Body of pancreas (tissue), 4 donors: Measurements from ENCODE around the gene INO80C. TPM values are rescaled to one million over a fixed set of nuclear protein-coding genes. Genes with fewer than 3 reads are reported as not detected.

Source experiments
- ATAC-seq: fragments of 150-250 bp; one replicate; pipeline ENCODE4 v1.9.1; 2016
- DNase-seq, 4 donors: peaks; one replicate each; pipeline ENCODE4 v3.0.0-alpha.2; 2019
- H3K27ac ChIP-seq, 4 donors: fragments of 200-600 bp; sonication (generic); 1 replicate in 3 of 4; 2 replicates in 1 of 4; pipeline versions ENCODE4 v1.5.1 to v1.6.1; 2016 to 2019; ENCODE audit warnings: mild to moderate bottlenecking in 1 of 4, mixed read lengths in 1 of 4, moderate library complexity in 1 of 4
- H3K27me3 ChIP-seq, 2 donors: fragments of 200-600 bp; sonication (generic); one replicate each; pipeline ENCODE4 v1.6.0; 2016; ENCODE audit warnings: mild to moderate bottlenecking in 1 of 2
- H3K36me3 ChIP-seq, 2 donors: fragments of 200-600 bp; sonication (generic); replicated peaks in 1 of 2; 2 replicates each; pipeline ENCODE4 v1.5.1; 2016; ENCODE audit warnings: low read depth in 2 of 2; ENCODE audit not compliant: insufficient read depth in 1 of 2
- H3K4me1 ChIP-seq: fragments of 200-600 bp; sonication (generic); one replicate; pipeline ENCODE4 v1.6.0; 2016
- H3K4me3 ChIP-seq, 2 donors: fragments of 200-600 bp; sonication (generic); 1 replicate in 1 of 2; 2 replicates in 1 of 2; pipeline ENCODE4 v1.5.1; 2016 to 2019
- H3K9me3 ChIP-seq, 3 donors: fragments of 200-600 bp; sonication (generic); 1 replicate in 2 of 3; 2 replicates in 1 of 3; pipeline ENCODE4 v1.5.1; 2016
- CTCF ChIP-seq, 7 experiments: fragments of 450-650 bp in 4 of 7; fragments of 200-600 bp in 3 of 7; sonication (generic) in 3 of 7; IDR thresholded peaks; one replicate each; pipeline ENCODE4 v1.5.1; 2016 to 2019; ENCODE audit warnings: antibody characterized with exemption in 7 of 7
- POLR2A ChIP-seq, 3 donors: fragments of 450-650 bp; IDR thresholded peaks; one replicate each; pipeline ENCODE4 v1.6.1; 2016; ENCODE audit warnings: antibody characterized with exemption in 3 of 3, mild to moderate bottlenecking in 2 of 3
- WGBS, 2 donors: methylation state at CpG; one replicate each; pipeline ENCODE4 v1.1.5; 2017; 5-methylcytosine and 5-hydroxymethylcytosine counted together
- intact Hi-C: fragments of 100-400 bp; cut with DNase I; formaldehyde crosslinking; loops from one replicate; pipeline ENCODE4 v1.15.1; 2023
- total RNA-seq, 2 donors: library from RNA; depleted of rRNA; stranded (reverse); fragments of >200 nt; gene quantifications; one replicate each; pipeline ENCODE4 v1.1.0, GENCODE V29; 2016

The INO80C gene
- total RNA-seq, 2 donors from 2014 or later, result 1.6 to 10.4 TPM

- Histone ChIP-seq H3K27me3 (no peaks in the 10 kb centered on the region), H3K9me3 (no peaks in the 10 kb centered on the region), H3K27ac (no peak overlapping the region), H3K4me3 (no peak overlapping the region), H3K36me3 (no peaks in the 10 kb centered on the region), H3K4me1 (peaks cover 11% of the 10 kb centered on the region)
- intact Hi-C loops, result no loop called here
- WGBS, 2 donors, result 91 to 100% methylated on average over 2 of the region's 2 CpGs
- no peak for ATAC-seq
- no peak for TF ChIP-seq CTCF (IDR thresholded peaks at IDR 0.05)
- TF ChIP-seq POLR2A (IDR thresholded peaks at IDR 0.05), result no peak
- DNase-seq, result no peak
These were observed 20.0 kb upstream of the INO80C start for GRCh38 chr18:35517715-35518114.

GRCh38 chr18:35516789-35517188 is 19.0 kb upstream of the INO80C start:
- peaks cover 11% of the 10 kb centered on the region for H3K4me1 ChIP-seq
- no peaks in the 10 kb centered on the region for H3K27me3 ChIP-seq
- TF ChIP-seq CTCF (IDR thresholded peaks at IDR 0.05) (no peak), POLR2A (IDR thresholded peaks at IDR 0.05) (no peak)
- ATAC-seq (no peak), DNase-seq (no peak)
- no peak overlapping the region for H3K4me3 ChIP-seq
- H3K27ac ChIP-seq, result no peak overlapping the region
- 83 to 87% methylated on average over 3 of the region's 3 CpGs for whole genome bisulfite sequencing, 2 donors
- H3K9me3 ChIP-seq, result no peaks in the 10 kb centered on the region
- intact Hi-C loops, result no loop called here
- H3K36me3 ChIP-seq, result no peaks in the 10 kb centered on the region

GRCh38 chr18:35516351-35516750 is 18.6 kb upstream of the INO80C start:
- H3K4me1 ChIP-seq, result peaks cover 11% of the 10 kb centered on the region
- no peaks in the 10 kb centered on the region for H3K36me3 ChIP-seq
- no peaks in the 10 kb centered on the region for H3K9me3 ChIP-seq
- no peak overlapping the region for H3K27ac ChIP-seq
- no peak overlapping the region for H3K4me3 ChIP-seq
- intact Hi-C loops, result no loop called here
- TF ChIP-seq POLR2A (IDR thresholded peaks at IDR 0.05), result no peak
- TF ChIP-seq CTCF (IDR thresholded peaks at IDR 0.05), result no peak
- WGBS, 2 donors, result 74 to 77% methylated on average over 3 of the region's 3 CpGs
- no peaks in the 10 kb centered on the region for H3K27me3 ChIP-seq
- DNase-seq, result no peak
- no peak for ATAC-seq

- intact Hi-C loops, result no loop called here
- 62 to 69% methylated on average over 6 of the region's 6 CpGs for WGBS, 2 donors
These were observed 17.8 kb upstream of the INO80C start for GRCh38 chr18:35515460-35516130.

More at GRCh38 chr18:35515460-35516130, 17.8 kb upstream of the INO80C start:
- DNase-seq (no peak), ATAC-seq (no peak)
- H3K27ac ChIP-seq, result no peak overlapping the region
- no peak overlapping the region for H3K4me3 ChIP-seq
- H3K36me3 ChIP-seq, result no peaks in the 10 kb centered on the region
- H3K27me3 ChIP-seq, result no peaks in the 10 kb centered on the region
- H3K4me1 ChIP-seq, result peaks cover 11% of the 10 kb centered on the region
- no peaks in the 10 kb centered on the region for H3K9me3 ChIP-seq
- no peak for TF ChIP-seq CTCF (IDR thresholded peaks at IDR 0.05)
- no peak for TF ChIP-seq POLR2A (IDR thresholded peaks at IDR 0.05)
